Cortex of kidney (tissue), 1 donor: ENCODE measurements around the gene PRKCE.

Experiments
- DNase-seq: peaks from one replicate; lab custom pipeline; 2025; lab: John Stamatoyannopoulos, UW

Gene PRKCE

DNA sequence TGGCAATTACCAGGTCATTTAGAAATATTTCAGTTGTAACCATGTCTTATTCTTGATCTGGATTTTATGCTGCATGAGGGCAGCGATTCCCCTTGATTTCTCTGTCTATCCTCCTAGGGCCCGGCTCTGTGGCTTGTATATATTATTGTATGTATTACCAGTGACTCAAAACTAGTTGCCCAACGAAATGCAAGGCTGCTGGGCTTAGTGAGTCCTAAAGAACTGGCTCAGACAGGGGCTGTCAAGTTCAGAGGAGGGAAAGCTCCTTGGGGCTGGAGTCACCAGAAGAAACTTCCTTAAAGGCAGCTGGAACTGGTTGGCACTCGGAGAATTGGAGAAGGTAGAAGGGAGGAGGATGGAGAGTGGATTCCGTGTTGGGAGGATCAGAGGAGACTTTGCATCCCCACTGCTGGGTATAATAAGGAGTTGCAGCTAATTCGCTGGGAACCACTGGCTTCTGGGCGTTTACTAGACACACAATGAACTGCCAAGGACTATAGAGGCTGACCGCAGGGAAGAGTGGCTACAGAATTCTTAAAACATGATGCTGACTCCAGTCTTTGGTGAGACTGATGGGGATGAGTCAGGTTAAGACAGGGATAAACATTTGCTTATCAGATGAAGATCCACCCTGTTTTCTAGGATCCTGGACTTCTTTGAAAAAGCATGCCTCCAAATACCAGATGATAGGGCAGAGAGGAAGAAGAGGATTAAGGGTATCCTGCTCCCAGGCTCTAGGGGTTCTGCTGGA is 104.3 kb downstream of the PRKCE start:
- DNase-seq = no peak

DNA sequence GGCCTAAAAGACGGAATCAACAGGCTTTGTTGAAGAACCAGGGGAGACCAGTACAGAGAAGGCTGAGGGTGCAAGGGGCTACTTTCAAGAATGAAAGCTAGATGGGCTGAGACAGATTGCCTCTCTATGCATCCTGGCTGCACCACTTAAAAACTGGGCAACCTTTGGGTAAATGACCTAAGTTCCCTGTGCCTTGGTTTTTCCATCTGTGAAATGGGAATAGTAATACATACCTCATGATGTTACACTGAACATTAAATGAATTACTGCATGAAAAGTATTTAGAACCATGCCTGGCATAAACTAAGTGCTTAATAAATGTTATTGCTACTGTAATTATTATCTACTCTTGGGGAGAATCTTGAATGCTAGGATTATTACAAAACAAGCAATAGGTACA is 106.5 kb downstream of the PRKCE start:
- DNase-seq = no peak

DNA sequence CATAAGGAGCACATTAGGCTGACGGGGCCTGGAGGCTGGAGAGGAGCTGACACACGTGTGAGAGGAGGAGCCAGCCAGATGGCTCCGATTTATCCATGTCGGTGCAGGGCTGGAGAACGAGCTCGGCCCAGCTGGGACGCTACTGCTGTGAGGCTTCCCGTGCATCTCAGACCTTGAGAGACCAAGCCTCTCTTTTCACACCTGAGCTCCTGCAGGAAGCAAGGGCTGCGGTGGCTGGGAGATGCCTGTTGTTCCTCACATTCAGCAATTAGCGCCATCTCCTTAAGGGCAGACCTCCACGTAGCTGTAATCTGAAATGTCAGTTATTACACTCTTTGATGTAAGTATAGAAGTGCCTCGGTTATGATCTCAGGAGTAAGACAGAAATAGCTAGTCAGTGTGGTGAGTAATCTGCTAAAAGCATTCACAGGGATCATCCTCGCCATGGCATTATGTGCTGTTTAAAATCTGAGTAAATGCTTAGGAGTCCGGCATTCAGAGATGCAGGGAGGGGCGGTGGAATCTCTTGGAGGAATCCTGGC is 107.9 kb downstream of the PRKCE start:
- no peak for DNase-seq

DNA sequence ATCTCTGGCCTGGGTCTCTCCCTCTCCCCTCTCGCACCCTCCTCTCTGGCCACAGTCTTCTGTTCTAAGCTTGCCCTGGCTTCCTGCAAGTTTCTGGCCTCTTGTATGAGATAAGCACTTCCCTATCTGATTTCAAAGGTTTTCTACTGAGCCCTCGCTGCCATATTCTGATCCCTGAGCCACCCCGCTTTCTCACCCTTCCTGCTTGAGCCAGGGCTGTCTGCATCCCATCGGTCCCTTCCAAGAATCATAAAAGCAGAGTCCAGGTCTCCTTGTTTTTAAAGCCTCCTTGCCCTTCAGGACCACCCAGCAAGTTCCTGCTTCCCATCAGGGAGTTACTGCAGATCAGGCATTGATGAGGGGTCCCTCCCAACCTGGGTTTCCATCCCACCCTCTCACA is 110.2 kb downstream of the PRKCE start:
- DNase-seq = no peak

DNA sequence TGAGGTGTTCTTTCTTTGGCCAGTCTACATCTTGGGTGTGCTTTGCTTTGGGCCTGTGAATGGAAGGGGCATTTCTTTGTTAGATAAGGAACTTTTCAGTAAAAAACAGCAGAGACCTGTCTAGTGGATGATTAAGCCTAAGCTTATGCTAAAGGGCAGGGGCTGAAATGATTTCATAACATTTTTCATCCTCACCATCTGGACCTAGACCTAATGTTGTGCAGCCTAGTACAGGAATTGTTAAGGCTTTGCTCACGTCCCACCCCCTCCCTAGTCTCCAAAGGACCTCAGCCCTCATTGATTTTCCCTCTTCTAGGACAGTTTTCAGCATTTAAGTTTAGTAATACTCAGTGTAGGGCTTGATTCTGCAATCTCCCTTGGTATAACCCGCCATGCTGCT is 111.8 kb downstream of the PRKCE start:
- no peak for DNase-seq

DNA sequence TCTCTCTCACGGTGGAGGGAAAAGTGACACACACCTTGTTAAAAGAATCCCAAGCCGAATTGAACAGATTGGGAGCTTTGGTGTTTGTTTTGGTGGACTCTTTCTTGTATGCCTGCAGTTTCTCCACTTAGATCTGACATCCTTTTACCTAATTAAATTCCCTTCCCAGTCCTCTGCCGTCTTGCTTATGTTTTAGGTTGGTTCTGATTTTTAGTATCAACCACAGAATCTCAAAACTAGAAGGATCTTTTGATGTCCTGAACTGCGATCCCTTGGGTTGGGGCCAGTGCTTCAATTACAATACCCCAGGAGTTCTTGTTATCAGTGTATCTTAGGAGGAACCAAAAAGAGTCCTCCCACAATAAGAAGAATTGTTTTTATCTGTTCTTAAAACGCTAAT is 112.3 kb downstream of the PRKCE start:
- DNase-seq = no peak

DNA sequence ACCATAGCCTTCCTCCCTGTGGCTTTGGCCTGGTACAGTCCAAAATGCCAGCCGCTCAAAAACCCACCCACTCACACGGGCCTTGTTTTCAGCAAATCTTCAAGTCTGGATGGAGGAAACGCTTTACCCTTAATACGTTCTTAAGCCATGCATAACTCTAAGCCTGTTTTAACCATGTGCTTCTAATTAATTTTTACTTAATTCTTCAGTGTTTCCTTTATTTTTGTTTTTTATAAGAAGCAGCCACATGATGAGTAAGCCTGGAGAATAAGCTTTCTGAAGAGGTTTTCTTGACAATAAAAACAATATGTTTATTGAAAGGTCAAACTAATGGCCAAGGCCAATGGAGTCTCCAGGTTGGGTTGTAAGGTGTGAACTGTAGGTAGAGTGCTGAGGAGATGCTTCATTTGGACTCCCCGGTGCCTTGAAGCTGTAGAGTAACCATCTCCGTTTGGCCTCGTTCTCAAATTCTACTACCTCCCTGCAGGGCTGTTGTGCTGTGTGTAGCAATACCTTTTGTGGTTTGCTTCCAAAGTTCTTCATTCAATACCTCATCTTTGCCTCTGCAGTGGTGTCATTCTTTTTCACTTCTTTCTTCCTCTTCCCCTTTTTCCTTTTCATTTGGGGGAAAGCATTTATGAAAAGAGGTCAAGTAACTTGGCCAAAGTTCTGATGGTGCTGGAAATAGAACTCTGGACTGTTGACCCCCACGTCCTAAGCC is 113.7 kb downstream of the PRKCE start:
- no peak for DNase-seq

DNA sequence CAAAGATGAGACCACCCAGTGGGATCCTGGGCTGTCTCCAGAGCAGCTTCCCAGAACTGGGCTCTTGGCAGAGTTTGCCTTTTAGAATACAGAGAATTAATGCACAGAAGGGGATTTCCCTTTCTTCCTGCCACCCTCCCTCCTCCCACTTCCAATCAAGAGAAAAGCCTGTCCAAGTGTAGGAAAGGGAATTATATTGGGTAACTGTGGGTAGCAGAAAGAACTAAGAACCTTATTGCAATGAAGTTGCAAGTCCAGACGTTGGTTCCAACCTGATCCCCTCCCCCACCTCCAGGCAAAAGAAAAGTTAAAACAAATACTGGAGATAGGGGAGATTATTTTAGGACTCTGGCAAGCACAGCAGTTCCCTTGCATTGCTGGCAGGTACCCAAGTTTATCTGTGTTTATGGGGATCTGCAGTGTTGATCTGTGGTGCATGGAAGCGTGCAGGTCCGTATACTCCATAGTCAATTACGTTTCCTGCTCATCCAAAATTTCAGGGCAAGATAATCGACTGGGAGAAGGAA is 114.3 kb downstream of the PRKCE start:
- DNase-seq = no peak

DNA sequence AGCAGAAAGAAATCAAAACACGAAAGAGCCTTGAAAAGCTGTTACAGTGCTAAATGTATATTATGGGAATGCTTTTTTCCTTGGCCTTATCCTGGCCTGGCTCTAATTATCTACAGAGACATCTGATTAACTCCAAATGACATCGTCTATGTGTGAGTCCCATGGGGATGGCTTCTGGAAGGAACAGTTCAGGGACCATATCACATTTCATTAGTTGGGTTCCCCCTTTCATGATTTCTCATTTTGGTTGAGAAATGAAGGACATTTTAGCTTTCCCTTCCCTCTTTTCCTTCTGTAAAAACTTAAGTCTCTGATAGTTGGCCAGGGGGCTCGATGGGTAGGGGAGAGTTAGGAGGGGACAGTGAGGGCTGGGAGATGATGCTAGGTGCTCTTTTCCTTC is 116.7 kb downstream of the PRKCE start:
- no peak for DNase-seq

DNA sequence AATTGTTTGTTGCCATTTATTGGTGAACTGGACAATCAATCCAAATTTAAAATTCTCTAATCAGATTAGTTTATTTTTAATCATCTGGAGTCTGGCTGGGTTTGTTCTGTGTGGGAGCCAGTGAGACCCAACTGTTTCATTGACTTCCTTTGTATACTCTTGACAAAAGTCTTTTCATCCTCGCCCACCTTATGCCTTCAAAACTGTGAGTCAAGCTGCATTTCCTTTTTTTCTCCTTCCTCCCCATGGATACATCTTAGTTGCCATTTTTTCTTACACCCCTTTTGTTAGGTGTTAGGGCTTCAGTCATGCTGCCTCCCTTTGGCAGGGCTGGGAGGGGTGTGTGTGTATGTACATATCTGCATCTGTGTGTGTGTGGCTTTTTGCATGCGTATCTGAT is 117.6 kb downstream of the PRKCE start:
- no peak for DNase-seq

DNA sequence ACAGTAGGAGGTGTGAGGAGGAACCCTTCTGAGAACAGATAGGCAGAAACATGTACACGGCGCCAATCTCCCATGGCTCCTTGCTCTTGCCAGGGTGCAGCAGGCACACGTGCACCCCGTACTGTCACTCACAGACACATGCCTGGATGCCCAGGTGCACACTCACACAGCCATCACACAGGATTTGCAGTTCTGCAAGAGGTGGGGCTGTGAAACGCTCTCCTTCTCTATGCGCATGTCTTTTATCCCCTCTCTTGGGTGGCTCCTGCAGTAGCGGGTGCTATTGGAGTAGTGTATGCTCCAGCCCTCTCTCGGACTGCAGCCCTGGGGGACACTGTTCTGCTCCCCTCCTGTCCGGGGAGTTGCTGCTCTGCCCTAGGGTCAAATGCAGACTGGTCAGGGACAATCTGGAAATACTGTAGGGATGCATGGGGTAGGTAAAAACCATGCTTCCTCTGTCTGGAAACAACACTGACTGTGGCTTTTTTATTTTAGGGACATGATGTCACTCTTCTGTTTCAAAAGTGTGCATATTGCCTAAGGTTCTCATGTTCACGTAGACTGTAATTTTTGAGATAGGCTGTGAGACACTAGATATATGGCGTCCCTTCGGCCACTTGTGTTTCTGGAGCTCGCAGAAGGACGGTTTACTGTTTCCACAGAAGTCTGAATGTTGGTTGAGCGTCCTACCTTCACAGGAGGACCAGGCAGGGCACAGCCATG is 118.5 kb downstream of the PRKCE start:
- no peak for DNase-seq

DNA sequence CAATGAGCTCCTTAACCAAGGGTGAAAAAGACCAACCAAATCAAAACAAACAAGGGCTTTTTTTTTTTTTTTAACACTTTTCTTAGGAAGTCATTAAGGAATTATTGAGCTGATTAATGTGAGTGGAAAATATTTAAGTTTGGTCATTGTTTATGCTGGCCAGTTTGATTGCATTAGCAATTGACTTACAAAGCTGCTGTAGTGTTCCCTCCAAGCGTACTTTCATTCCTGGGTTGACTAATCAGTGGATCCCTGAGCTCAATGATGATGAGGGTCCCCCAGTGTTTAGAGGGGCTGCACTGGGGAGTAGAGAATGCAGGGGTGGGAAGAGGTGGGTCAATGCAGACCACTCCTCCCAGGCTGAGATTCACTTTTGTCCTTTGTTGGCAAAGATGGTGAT is 119.3 kb downstream of the PRKCE start:
- DNase-seq = no peak

DNA sequence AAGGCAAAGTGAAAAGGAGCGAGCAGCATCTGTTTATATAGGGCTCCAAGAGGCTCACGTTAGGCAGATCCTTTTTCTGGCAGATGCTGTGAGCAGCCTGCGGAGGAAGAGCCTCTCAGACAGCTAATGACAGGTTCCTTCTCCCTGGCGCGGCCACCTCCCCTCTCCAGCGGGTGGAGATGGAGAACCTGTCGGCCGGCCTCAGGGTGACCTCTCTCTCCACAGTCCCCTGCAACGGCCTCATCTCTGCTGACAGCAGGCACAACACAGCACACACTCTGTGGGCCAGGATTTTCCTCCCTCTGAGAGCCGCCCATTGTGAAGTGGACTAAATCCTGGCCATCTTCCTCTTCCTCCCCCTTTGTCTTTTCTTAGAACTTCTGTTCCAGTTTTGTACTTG is 119.8 kb downstream of the PRKCE start:
- DNase-seq = no peak

DNA sequence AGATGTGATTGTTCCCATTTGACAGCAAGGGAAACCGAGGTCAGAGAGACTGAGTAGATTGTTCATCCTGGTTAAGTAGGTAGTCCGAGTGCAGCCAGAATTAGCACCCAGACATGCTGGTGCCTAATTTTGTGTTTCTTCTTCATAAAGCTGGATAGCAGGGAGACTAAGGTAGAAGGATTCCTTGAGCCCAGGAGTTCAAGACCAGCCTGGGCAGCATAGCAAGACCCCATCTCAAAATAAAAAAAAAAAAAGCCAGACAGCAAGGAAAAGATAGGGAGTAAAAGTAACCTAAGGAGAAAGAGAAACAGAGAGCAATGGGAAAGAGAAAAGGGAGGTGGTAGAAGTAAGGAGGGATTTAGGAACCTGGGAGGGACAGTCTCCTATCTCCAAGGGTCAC is 120.6 kb downstream of the PRKCE start:
- no peak for DNase-seq

DNA sequence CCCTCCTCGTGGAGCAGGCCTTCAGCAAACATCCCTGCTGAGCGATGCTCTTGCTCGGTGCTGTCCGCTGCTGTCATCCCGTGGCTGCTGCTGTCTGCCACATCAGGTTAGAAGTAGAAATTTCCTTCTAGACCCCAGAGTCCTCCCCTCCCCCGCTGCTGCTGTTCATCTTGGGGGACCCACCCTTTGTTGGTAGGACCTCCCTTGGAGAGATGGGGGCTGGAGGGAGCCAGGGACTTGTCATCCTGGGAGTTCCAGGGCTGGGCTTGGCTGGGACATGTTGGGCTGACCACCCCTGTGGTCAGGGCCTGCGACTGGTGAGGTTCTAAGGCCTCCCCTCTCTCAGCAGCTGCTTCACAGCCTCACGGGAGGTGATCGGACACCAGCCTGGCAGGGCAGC is 122.4 kb downstream of the PRKCE start:
- no peak for DNase-seq

DNA sequence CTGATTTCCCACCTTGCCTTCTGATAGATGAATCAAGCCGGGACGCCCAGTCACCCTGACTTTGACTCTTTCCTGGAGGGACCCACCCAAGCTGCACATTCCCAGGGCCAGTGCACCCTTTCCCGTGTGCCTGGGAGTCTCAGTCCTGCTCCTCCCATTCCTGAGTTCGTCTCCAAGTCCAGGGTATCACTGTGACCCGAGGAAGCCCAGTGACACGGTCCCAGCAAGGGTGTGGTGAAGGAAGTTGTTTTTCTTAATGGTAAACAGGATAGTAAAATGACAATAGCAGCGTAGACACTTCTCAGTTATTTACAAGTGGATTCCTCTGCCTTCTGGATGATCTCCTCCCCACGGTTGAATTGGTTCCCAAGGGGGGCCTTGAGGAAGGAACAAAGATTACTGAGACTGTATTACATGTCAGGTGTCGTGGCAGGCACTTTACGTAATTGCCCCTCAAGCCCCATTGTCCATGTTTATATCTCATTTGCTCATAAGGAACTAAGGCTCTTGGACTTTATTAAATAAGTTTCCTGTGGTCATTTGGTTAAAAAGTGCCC is 123.3 kb downstream of the PRKCE start:
- DNase-seq = no peak

DNA sequence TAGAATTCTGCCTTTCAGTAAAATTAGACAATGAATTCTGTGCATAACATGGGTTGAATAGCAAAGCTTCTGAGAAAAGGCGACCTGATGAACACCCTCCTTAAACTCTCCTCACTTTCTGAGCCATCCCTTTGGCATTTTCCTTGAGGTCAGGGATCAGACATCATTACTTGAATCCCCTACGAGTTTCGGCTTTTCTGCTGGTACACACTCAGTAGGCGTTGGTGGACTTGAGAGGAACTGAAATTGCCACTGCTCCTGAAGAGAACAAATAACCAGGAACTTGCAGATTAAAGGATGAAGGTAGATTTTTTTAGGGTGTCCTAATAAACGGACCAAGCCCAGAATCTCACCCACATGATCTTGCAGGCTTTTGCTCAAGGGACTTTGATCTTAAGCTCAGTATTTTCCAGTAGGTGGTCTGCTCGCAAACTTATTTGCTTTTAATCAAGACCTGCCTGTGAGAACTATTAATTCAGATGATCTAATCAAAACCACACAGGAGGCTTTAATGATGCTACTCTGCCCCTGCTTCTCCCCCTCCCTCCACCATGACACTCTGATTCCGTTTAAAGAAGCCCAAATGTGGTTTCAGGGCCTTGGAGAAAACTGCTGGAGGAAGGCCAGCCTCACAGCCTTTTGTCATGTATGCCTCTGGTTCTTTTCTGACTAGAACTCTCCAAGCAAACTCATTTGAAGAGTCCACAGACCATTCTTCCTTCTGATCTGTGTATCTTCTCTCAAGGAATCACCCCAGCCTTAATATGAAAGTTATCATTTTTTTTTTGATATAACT is 124.9 kb downstream of the PRKCE start:
- no peak for DNase-seq

DNA sequence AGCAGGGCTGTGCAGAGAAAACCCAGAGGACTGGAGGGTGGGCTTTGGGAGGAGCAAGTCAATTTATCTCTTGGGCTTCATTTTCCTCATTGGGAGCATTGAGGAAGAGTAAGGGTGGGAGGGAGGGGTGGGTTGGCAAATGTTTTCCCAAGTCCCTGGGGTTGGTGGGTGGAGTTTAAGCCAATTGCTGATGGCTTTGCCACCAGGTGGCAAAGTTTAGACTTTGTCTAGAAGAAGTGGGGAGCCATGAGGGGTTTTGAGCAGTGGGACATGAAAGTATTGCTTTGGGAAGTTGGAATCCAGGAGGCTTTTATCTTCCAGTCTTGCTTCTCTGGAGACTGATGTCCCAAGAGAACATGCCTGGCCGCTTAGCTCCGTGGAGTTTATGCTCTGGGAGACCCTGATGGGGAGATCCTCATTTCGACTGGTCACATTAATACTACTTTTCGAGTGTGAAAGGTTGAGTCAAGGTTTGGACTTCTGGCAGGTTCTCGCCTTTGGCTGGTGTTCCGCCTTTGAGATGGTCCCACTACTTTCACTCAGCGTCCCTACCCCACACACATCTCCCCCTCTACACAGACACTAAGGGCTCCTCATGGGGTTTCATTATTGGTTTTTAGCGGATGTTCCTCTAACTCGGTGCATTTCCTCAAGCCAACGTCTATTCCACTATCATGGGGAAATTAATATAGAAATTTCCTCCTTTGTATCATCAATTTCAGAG is 126.7 kb downstream of the PRKCE start:
- no peak for DNase-seq

DNA sequence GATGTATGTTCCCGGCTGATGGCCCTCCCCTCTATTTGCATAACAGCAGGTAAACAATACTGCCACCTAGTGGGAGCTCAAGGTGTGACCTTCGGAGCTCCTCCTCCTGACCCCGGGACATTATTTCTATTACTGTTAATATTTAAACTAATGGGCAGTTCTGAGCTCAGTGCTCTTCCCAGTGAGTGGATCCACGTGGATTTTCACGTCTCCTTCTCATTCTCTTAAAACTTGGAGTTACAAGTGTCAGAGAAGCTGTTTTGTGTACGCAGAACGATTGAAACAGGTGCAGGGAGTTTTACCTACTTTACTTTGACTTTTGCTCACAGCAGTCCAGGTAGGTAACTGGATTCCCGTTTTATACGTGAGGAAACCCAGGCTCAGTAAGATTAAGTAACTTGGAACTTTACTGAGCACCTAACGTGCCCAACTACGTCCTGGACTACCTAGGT is 127.3 kb downstream of the PRKCE start:
- no peak for DNase-seq
